SK-N-MC (cell line): ENCODE results near the gene PRPS1.

Source experiments
- EZH2 ChIP-seq: fragments of 200-600 bp; sonication (generic); IDR thresholded peaks from one replicate; pipeline ENCODE4 v1.6.1; 2017; ENCODE audit warnings: antibody characterized with exemption
- POLR2AphosphoS5 ChIP-seq: IDR thresholded peaks from 2 replicates; pipeline ENCODE4 v1.6.1; 2012; ENCODE audit warnings: mild to moderate bottlenecking, low read depth, low read length, borderline replicate concordance

- TF ChIP-seq EZH2 (no peak), POLR2AphosphoS5 (no peak)
These were observed 27.0 kb upstream of the PRPS1 start for GRCh38 chrX:107601326-107601725.
